Naive thymus-derived CD8-positive, alpha-beta T cell (primary cell): ENCODE results near the gene MCF2L. TPM values are rescaled to one million over a fixed set of nuclear protein-coding genes. Genes with fewer than 3 reads are reported as not detected.
A peak's percentile ranks its signal among the peaks of the same experiment; 100 is the strongest.

Source experiments
- ATAC-seq, 2 donors: fragments of 150-1000 bp; cut with Tn5 transposase in 1 of 2; sonication (Bioruptor Pico), chemical (Tn5 transposase) in 1 of 2; 1 replicate in 1 of 2; 2 replicates in 1 of 2; pipeline ENCODE4 v1.10.0; 2021; ENCODE audit warnings: mild to moderate bottlenecking in 2 of 2, moderate library complexity in 2 of 2
- POLR2A ChIA-PET: fragments of 350-600 bp; sonication (Branson Sonifier 250); formaldehyde crosslinking; loops from one replicate; lab custom pipeline; 2021; ENCODE audit warnings: antibody characterized with exemption; lab: Charles Lee
- DNase-seq, 10 donors: peaks; one replicate each; pipeline versions ENCODE4 v3.0.0 to v3.0.0-alpha.2; 2020 to 2022
- H3K27ac Mint-ChIP-seq, 10 donors: one replicate each; pipeline ENCODE4 v1.8.0; 2020 to 2022; ENCODE audit warnings: mild to moderate bottlenecking in 10 of 10, mixed read lengths in 10 of 10, moderate library complexity in 4 of 10, inconsistent platforms in 1 of 10
- H3K27me3 Mint-ChIP-seq, 5 donors: one replicate each; pipeline ENCODE4 v1.8.0; 2021 to 2022; ENCODE audit warnings: mixed read lengths in 5 of 5
- H3K36me3 Mint-ChIP-seq, 3 donors: one replicate each; pipeline ENCODE4 v1.8.0; 2020 to 2022; ENCODE audit warnings: mixed read lengths in 3 of 3, mild to moderate bottlenecking in 2 of 3, inconsistent platforms in 1 of 3
- H3K4me1 Mint-ChIP-seq, 4 donors: one replicate each; pipeline ENCODE4 v1.8.0; 2021 to 2022; ENCODE audit warnings: mixed read lengths in 4 of 4
- H3K4me3 Mint-ChIP-seq, 10 donors: one replicate each; pipeline ENCODE4 v1.8.0; 2020 to 2022; ENCODE audit warnings: mild to moderate bottlenecking in 10 of 10, mixed read lengths in 10 of 10, moderate library complexity in 6 of 10, inconsistent platforms in 1 of 10
- H3K9me3 Mint-ChIP-seq, 9 donors: one replicate each; pipeline ENCODE4 v1.8.0; 2020 to 2022; ENCODE audit warnings: mixed read lengths in 9 of 9, mild to moderate bottlenecking in 3 of 9, inconsistent platforms in 1 of 9, moderate library complexity in 1 of 9
- polyA plus RNA-seq, 3 donors: library from polyadenylated mRNA; unstranded; fragments of 300-500 nt; fragmentation: Illumina TruSeq; gene quantifications; one replicate each; pipeline ENCODE4 v1.2.3, GENCODE V29; 2021
- total RNA-seq, 8 experiments: library from RNA in 2 of 8; stranded (reverse) in 2 of 8; gene quantifications; one replicate each; pipeline ENCODE4 v1.2.3 and lab custom pipeline; 2021 to 2026

MCF2L gene
- total and polyA plus RNA-seq, 5 experiments from 2014 or later = 0.81 to 30.3 (median 4.4) TPM

- POLR2A ChIA-PET = no interaction called here
- H3K36me3 Mint-ChIP-seq = no peaks in the 10 kb centered on the region
Measured at GRCh38 chr13:113115363-113116205, 146.6 kb downstream of the MCF2L start.

DNA sequence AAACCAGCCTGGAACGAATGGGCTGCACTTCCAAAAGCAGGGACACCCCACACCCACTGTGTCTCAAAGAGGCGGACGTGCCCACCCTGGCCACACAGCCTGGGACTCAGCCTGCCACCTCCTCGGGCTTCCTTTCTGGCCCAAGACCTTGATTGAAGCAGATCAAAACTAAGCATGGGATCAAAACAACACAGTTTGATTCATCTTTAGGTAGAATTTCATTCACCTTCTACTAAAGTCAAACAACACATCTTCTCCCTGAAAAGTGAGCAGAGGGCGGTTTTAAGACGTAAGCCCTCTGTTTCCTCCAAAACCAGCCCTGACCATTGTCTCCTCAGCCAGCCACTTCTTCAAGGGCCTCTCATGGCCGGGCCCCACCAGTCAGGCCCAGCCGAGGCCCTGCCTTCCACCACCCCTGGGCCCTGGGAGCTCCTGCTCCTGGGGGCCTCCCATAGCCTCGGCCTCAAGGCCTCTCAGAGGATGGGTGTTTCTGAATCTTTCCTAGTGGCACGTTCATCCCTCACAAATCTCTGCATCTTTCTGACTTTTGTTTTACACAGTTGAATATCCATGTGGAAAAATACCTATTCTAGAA, 147.3 kb downstream of the MCF2L start:
- Mint-ChIP-seq H3K27ac (no peak overlapping the region), H3K27me3 (peaks cover 0 to 25% (median 2%) of the 10 kb centered on the region in 5 donors), H3K4me1 (no peaks in the 10 kb centered on the region), H3K36me3 (no peaks in the 10 kb centered on the region), H3K9me3 (no peaks in the 10 kb centered on the region), H3K4me3 (no peak overlapping the region)
- DNase-seq (peak in 1 of 10 donors; percentile 3), ATAC-seq (no peak)
- POLR2A ChIA-PET = no interaction called here

More at GRCh38 chr13:113115363-113116205, 146.6 kb downstream of the MCF2L start:
- Mint-ChIP-seq H3K27ac (no peak overlapping the region), H3K27me3 (peaks cover 0 to 25% (median 2%) of the 10 kb centered on the region in 5 donors), H3K4me1 (no peaks in the 10 kb centered on the region), H3K4me3 (no peak overlapping the region), H3K9me3 (no peaks in the 10 kb centered on the region)
- DNase-seq = peak in 2 of 10 donors; percentile 13 to 43
- ATAC-seq = no peak

DNA sequence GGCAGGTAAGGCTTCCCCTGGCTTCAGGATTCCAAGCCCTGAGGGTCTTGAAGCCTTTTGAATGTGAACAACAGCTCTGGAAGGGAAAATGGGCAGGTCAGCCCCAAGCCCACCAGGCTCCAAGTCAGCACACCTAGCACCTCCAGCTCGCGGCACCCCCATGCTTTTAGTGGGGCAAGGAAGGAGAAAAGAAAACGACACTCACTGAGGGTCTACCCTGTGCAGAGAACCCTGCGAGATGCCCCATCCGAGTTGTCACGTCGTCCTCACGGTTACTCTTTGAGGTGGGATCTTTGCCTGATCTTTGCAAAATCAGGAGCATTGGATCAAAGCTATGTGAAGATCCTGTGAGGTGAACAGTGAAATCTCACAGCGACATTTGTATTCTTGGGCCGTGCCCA, 147.9 kb downstream of the MCF2L start:
- Mint-ChIP-seq H3K4me1 (no peaks in the 10 kb centered on the region), H3K27me3 (peaks cover 0 to 25% (median 2%) of the 10 kb centered on the region in 5 donors), H3K36me3 (no peaks in the 10 kb centered on the region), H3K9me3 (no peaks in the 10 kb centered on the region), H3K27ac (no peak overlapping the region), H3K4me3 (no peak overlapping the region)
- ATAC-seq = no peak
- DNase-seq = peak in 1 of 10 donors; percentile 9
- POLR2A ChIA-PET = no interaction called here

- Mint-ChIP-seq H3K4me3 (no peak overlapping the region), H3K27me3 (peaks cover 0 to 25% (median 4%) of the 10 kb centered on the region in 5 donors), H3K36me3 (no peaks in the 10 kb centered on the region), H3K4me1 (no peaks in the 10 kb centered on the region), H3K27ac (no peak overlapping the region), H3K9me3 (no peaks in the 10 kb centered on the region)
- DNase-seq (peak in 2 of 10 donors; percentile 10 to 58), ATAC-seq (no peak)
- POLR2A ChIA-PET = no interaction called here
Measured at GRCh38 chr13:113117335-113117872, 148.4 kb downstream of the MCF2L start.

DNA sequence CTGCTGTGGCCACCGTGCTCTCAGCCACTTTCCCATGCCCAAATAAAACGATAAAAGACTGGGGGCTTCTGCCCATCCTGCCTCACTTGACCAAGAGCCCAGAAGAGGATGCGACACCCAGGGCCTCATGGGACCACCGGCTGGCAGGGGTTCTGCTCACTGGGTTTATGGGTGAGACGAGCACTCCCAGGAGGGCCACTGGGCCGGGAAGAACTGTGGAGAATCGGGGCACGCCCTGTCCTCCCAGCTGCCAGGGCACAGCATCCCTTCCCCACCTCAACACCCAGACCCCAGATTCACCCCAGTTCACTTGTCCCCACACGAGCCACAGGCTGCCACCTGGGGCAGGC, 148.9 kb downstream of the MCF2L start:
- Mint-ChIP-seq H3K27ac (no peak overlapping the region), H3K27me3 (peaks cover 0 to 30% (median 4%) of the 10 kb centered on the region in 5 donors), H3K4me3 (no peak overlapping the region), H3K4me1 (no peaks in the 10 kb centered on the region), H3K36me3 (no peaks in the 10 kb centered on the region), H3K9me3 (no peaks in the 10 kb centered on the region)
- peak in 2 of 10 donors; percentile 10 to 62 for DNase-seq
- POLR2A ChIA-PET = no interaction called here
- ATAC-seq = no peak

DNA sequence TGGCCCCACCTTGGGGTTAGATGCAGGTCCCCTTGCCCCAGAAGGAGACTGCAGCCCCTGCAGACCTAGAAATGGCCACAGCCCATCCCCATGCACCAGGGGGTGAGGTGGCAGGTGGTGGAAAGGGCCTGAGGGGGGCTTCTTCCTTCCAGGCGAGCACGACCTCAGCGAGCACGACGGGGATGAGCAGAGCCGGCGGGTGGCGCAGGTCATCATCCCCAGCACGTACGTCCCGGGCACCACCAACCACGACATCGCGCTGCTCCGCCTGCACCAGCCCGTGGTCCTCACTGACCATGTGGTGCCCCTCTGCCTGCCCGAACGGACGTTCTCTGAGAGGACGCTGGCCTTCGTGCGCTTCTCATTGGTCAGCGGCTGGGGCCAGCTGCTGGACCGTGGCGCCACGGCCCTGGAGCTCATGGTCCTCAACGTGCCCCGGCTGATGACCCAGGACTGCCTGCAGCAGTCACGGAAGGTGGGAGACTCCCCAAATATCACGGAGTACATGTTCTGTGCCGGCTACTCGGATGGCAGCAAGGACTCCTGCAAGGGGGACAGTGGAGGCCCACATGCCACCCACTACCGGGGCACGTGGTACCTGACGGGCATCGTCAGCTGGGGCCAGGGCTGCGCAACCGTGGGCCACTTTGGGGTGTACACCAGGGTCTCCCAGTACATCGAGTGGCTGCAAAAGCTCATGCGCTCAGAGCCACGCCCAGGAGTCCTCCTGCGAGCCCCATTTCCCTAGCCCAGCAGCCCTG, 149.4 kb downstream of the MCF2L start:
- POLR2A ChIA-PET = no interaction called here
- Mint-ChIP-seq H3K4me3 (no peak overlapping the region), H3K4me1 (no peaks in the 10 kb centered on the region), H3K9me3 (no peaks in the 10 kb centered on the region), H3K27ac (no peak overlapping the region), H3K27me3 (peaks cover 0 to 32% (median 5%) of the 10 kb centered on the region in 5 donors), H3K36me3 (no peaks in the 10 kb centered on the region)
- DNase-seq (no peak), ATAC-seq (no peak)

- Mint-ChIP-seq H3K4me3 (no peak overlapping the region), H3K27me3 (peaks cover 0 to 30% (median 5%) of the 10 kb centered on the region in 5 donors), H3K4me1 (no peaks in the 10 kb centered on the region), H3K27ac (peak overlapping the region in 1 of 10 donors; percentile 33), H3K36me3 (no peaks in the 10 kb centered on the region), H3K9me3 (no peaks in the 10 kb centered on the region)
- ATAC-seq (no peak), DNase-seq (no peak)
- POLR2A ChIA-PET = no interaction called here
Measured at GRCh38 chr13:113119166-113119821, 150.3 kb downstream of the MCF2L start.

- H3K27me3 Mint-ChIP-seq = peaks cover 0 to 30% (median 5%) of the 10 kb centered on the region in 5 donors
- no peaks in the 10 kb centered on the region for H3K4me1 Mint-ChIP-seq
- H3K9me3 Mint-ChIP-seq = no peaks in the 10 kb centered on the region
- ATAC-seq = no peak
- POLR2A ChIA-PET = no interaction called here
- H3K27ac Mint-ChIP-seq = peak overlapping the region in 1 of 10 donors; percentile 33
- no peaks in the 10 kb centered on the region for H3K36me3 Mint-ChIP-seq
- DNase-seq = no peak
- H3K4me3 Mint-ChIP-seq = no peak overlapping the region
Measured at GRCh38 chr13:113119822-113120189, 150.8 kb downstream of the MCF2L start.

DNA sequence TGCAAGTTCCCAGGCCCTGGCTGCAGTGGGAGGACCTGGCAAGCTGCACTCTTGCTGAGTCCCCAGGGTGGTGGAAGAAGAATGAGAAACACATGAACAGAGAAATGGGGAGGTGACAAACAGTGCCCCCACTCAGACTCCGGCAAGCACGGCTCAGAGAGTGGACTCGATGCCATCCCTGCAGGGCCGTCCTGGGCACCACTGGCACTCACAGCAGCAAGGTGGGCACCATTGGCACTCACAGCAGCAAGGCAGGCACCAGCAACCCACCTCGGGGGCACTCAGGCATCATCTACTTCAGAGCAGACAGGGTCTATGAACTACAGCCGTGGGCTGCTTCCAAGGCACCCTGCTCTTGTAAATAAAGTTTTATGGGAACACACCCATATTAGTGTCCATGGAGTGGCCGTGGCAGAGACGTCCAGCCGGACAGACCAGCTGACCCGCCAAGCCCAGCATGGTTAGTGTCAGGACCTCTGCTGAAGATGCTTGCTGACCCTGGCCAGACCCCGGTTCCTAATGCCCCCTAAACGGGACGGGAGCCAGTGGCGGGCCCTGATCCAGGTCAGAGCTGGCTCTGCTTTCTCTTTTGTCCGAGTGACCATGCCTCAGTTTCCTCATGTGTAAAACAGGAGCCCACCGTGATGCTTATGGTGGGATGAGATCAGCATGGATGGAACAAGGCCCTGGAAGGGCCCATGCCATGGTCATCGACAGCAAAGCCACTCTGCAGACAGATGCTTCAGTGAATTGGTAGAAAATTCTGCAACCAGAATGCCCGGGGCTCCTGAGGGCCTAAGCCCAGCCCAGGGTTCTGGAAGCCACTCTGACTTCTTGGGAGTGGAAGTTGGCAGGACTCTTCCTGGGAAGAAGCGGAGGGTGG, 151.5 kb downstream of the MCF2L start:
- ATAC-seq (no peak), DNase-seq (peak in 1 of 10 donors; percentile 13)
- POLR2A ChIA-PET = no interaction called here
- Mint-ChIP-seq H3K4me3 (no peak overlapping the region), H3K4me1 (no peaks in the 10 kb centered on the region), H3K36me3 (no peaks in the 10 kb centered on the region), H3K9me3 (no peaks in the 10 kb centered on the region), H3K27me3 (peaks cover 0 to 33% (median 6%) of the 10 kb centered on the region in 5 donors), H3K27ac (peak overlapping the region in 1 of 10 donors; percentile 33)

GRCh38 chr13:113121183-113121927, 152.3 kb downstream of the MCF2L start:
- Mint-ChIP-seq H3K4me3 (no peak overlapping the region), H3K27ac (no peak overlapping the region), H3K4me1 (no peaks in the 10 kb centered on the region), H3K36me3 (no peaks in the 10 kb centered on the region), H3K27me3 (peaks cover 0 to 36% (median 13%) of the 10 kb centered on the region in 5 donors), H3K9me3 (no peaks in the 10 kb centered on the region)
- DNase-seq (peak in 1 of 10 donors; percentile 14), ATAC-seq (no peak)
- POLR2A ChIA-PET = no interaction called here

- H3K36me3 Mint-ChIP-seq = no peaks in the 10 kb centered on the region
- POLR2A ChIA-PET = no interaction called here
- H3K9me3 Mint-ChIP-seq = no peaks in the 10 kb centered on the region
- H3K4me1 Mint-ChIP-seq = no peaks in the 10 kb centered on the region
- DNase-seq (no peak), ATAC-seq (no peak)
- no peak overlapping the region for H3K4me3 Mint-ChIP-seq
- H3K27ac Mint-ChIP-seq = no peak overlapping the region
- H3K27me3 Mint-ChIP-seq = peaks cover 0 to 41% (median 19%) of the 10 kb centered on the region in 5 donors
Measured at GRCh38 chr13:113121928-113122471, 153.0 kb downstream of the MCF2L start.
